Mammary epithelial cell (primary cell): ENCODE results near the gene SVBP.

Source experiments
- EZH2 ChIP-seq: IDR thresholded peaks from 2 replicates; pipeline ENCODE4 v1.6.1; 2012; ENCODE audit warnings: low read length, inconsistent platforms, borderline replicate concordance
- TF ChIP-seq, protein P1 (sequence below), 2 donors: IDR thresholded peaks in 1 of 2; conservative IDR thresholded peaks in 1 of 2; 2 replicates each; pipeline ENCODE4 v1.5.1; 2011 to 2012; ENCODE audit warnings: inconsistent platforms in 2 of 2, low read length in 2 of 2, mild to moderate bottlenecking in 2 of 2, control low read depth in 1 of 2, low read depth in 1 of 2; ENCODE audit not compliant: insufficient read depth in 1 of 2; ENCODE audit errors: extremely low read depth in 1 of 2

DNA sequence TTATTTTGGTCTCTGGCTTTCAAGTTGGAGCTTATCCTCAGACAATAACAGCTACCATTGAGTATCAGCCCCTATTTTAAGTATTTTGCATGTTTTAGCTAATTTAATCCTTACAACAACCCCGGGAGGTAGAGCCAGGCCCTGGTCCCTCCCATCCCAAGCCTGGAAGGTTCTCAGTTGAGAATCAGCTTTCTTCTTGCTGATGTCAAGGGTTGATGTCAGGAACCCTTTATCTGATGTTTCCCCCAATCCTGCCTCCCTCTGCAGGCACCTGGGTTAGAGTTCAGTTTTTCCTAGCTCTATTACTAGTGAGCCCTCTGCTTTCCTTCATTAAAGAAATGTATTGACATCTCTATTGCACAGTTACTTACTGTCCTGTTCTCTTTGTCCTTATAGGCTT lies 3.6 kb upstream of the SVBP start:
- TF ChIP-seq, protein P1, sequence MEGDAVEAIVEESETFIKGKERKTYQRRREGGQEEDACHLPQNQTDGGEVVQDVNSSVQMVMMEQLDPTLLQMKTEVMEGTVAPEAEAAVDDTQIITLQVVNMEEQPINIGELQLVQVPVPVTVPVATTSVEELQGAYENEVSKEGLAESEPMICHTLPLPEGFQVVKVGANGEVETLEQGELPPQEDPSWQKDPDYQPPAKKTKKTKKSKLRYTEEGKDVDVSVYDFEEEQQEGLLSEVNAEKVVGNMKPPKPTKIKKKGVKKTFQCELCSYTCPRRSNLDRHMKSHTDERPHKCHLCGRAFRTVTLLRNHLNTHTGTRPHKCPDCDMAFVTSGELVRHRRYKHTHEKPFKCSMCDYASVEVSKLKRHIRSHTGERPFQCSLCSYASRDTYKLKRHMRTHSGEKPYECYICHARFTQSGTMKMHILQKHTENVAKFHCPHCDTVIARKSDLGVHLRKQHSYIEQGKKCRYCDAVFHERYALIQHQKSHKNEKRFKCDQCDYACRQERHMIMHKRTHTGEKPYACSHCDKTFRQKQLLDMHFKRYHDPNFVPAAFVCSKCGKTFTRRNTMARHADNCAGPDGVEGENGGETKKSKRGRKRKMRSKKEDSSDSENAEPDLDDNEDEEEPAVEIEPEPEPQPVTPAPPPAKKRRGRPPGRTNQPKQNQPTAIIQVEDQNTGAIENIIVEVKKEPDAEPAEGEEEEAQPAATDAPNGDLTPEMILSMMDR (conservative IDR thresholded peaks at IDR 0.05 in 1 of 2, IDR thresholded peaks at IDR 0.05 in 1 of 2; ENCODE audit: extremely low read depth in 1 of 2, insufficient read depth in 1 of 2, low read depth in 1 of 2, low read length in 2 of 2): no peak
- no peak for TF ChIP-seq EZH2
